T-cell (primary cell): ENCODE data around the gene LHB. TPM values are rescaled to one million over a fixed set of nuclear protein-coding genes. Genes with fewer than 3 reads are reported as not detected.
"Not testable (repeated sequence)": the region's sequence is repeated elsewhere in the genome, so short reads cannot be mapped to it uniquely, and the experiment has no call there.

Source experiments
- ATAC-seq, 4 experiments: fragments of 200-7000 bp in 3 of 4; fragments of 150-1000 bp in 1 of 4; cut with Tn5 transposase; replicated peaks in 1 of 4; 1 replicate in 3 of 4; 2 replicates in 1 of 4; pipeline ENCODE4 v1.10.0; 2021; ENCODE audit warnings: moderate library complexity in 3 of 4, mild to moderate bottlenecking in 2 of 4, moderate number of reproducible peaks in 1 of 4
- CTCF ChIA-PET, 2 donors: fragments of 300-600 bp; sonication (Branson Sonifier 250); formaldehyde crosslinking; loops; one replicate each; lab custom pipeline; 2022; ENCODE audit warnings: antibody characterized with exemption in 2 of 2; lab: Charles Lee
- POLR2A ChIA-PET, 2 donors: fragments of 300-600 bp; sonication (Branson Sonifier 250); formaldehyde crosslinking; loops; one replicate each; lab custom pipeline; 2022; ENCODE audit warnings: antibody characterized with exemption in 2 of 2; lab: Charles Lee
- DNase-seq, 35 experiments: peaks; one replicate each; pipeline versions ENCODE4 v3.0.0 to v3.0.0-alpha.2; 2013 to 2023
- H3K27ac ChIP-seq: one replicate; pipeline ENCODE4 v1.5.1; 2013; ENCODE audit warnings: low read length
- H3K27me3 ChIP-seq, 2 experiments: replicated peaks in 1 of 2; 1 replicate in 1 of 2; 2 replicates in 1 of 2; pipeline versions ENCODE4 v1.6.1 to v1.7.0; 2013; ENCODE audit warnings: low read length in 1 of 2, mixed read lengths in 1 of 2; ENCODE audit not compliant: control insufficient read depth in 2 of 2, insufficient read depth in 2 of 2; ENCODE audit errors: extremely low read depth in 1 of 2
- H3K36me3 ChIP-seq, 2 donors: 1 replicate in 1 of 2; 2 replicates in 1 of 2; pipeline versions ENCODE4 v1.6.1 to v1.7.0; 2013; ENCODE audit warnings: low read length in 1 of 2; ENCODE audit not compliant: control insufficient read depth in 2 of 2, insufficient read depth in 1 of 2; ENCODE audit errors: extremely low read depth in 1 of 2
- H3K4me1 ChIP-seq, 2 experiments: 1 replicate in 1 of 2; 2 replicates in 1 of 2; pipeline versions ENCODE4 v1.6.1 to v1.7.0; 2013; ENCODE audit warnings: low read length in 2 of 2, mixed read lengths in 1 of 2; ENCODE audit not compliant: insufficient read depth in 2 of 2, control insufficient read depth in 1 of 2; ENCODE audit errors: extremely low read depth in 1 of 2
- H3K4me3 ChIP-seq, 2 donors: 1 replicate in 1 of 2; 2 replicates in 1 of 2; pipeline versions ENCODE4 v1.5.1 to v1.7.0; 2013; ENCODE audit warnings: mild to moderate bottlenecking in 2 of 2, low read length in 1 of 2, moderate library complexity in 1 of 2; ENCODE audit not compliant: control insufficient read depth in 1 of 2; ENCODE audit errors: extremely low read depth in 1 of 2
- H3K9me3 ChIP-seq: 2 replicates; pipeline ENCODE4 v1.7.0; 2013
- H3K27ac Mint-ChIP-seq, 2 donors: one replicate each; pipeline ENCODE4 v1.8.0; 2020 to 2021; ENCODE audit warnings: mild to moderate bottlenecking in 2 of 2, mixed read lengths in 2 of 2
- H3K27me3 Mint-ChIP-seq, 2 donors: one replicate each; pipeline ENCODE4 v1.8.0; 2021 to 2022; ENCODE audit warnings: mixed read lengths in 2 of 2
- H3K36me3 Mint-ChIP-seq: one replicate; pipeline ENCODE4 v1.8.0; 2021; ENCODE audit warnings: mixed read lengths
- H3K4me1 Mint-ChIP-seq, 3 donors: one replicate each; pipeline ENCODE4 v1.8.0; 2020 to 2022; ENCODE audit warnings: mixed read lengths in 3 of 3, mild to moderate bottlenecking in 1 of 3
- H3K4me3 Mint-ChIP-seq, 3 donors: one replicate each; pipeline ENCODE4 v1.8.0; 2020 to 2022; ENCODE audit warnings: mild to moderate bottlenecking in 3 of 3, mixed read lengths in 3 of 3, moderate library complexity in 3 of 3
- H3K9me3 Mint-ChIP-seq, 3 donors: one replicate each; pipeline ENCODE4 v1.8.0; 2020 to 2022; ENCODE audit warnings: mixed read lengths in 3 of 3
- WGBS: methylation state at CpG from one replicate; pipeline ENCODE4 v1.1.5; 2013; ENCODE audit warnings: missing lambda C conversion rate; ENCODE audit not compliant: insufficient coverage; 5-methylcytosine and 5-hydroxymethylcytosine counted together
- total RNA-seq, 35 experiments: library from RNA in 6 of 35; stranded (reverse) in 6 of 35; fragments of 120-200 nt in 1 of 35; gene quantifications; one replicate each; pipeline versions ENCODE4 v1.2.1 to v1.2.4 and lab custom pipeline; 2013 to 2026

The LHB gene
- total RNA-seq, 5 donors from 2014 or later (not counting 1 experiment from before 2014, with no cell fraction given), result 0.57 TPM; not detected in 4

- H3K9me3 Mint-ChIP-seq, H3K9me3 ChIP-seq, H3K36me3 ChIP-seq, H3K4me1 ChIP-seq, H3K4me1 Mint-ChIP-seq, H3K4me3 ChIP-seq, DNase-seq, ATAC-seq, H3K4me3 Mint-ChIP-seq, H3K36me3 Mint-ChIP-seq, CTCF ChIA-PET, H3K27me3 ChIP-seq, H3K27ac ChIP-seq, H3K27ac Mint-ChIP-seq, POLR2A ChIA-PET: not testable (repeated sequence)
- H3K27me3 Mint-ChIP-seq, result peaks cover 4 to 12% of the 10 kb centered on the region in 2 donors
- no CpG with 5 or more reads among the region's 8 CpGs for WGBS
Observed at GRCh38 chr19:49030323-49030722, 13.4 kb upstream of the LHB start.

DNA sequence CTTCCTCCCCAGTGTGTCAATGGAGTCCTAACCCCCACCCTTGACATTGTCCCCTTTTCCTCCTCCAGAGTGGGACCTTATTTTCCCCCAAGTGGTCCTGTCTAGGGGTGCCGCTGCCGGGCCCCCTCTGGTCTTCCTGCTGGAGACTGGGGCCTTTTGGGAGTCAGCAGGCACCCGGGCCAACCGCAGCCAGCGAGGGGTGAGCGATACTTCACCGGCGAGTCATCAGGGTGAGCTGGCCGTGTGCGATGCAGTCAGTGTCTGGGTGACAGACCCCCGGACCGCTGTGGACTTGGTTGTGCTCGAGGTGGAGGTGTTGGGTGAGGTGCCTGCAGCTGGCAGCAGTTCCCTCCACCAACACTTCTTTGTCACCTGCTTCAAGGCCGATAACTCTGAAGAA, 12.9 kb upstream of the LHB start:
- H3K36me3 ChIP-seq, H3K36me3 Mint-ChIP-seq, H3K4me1 ChIP-seq, ATAC-seq, H3K27ac Mint-ChIP-seq, CTCF ChIA-PET, H3K4me1 Mint-ChIP-seq, H3K4me3 Mint-ChIP-seq, H3K9me3 ChIP-seq, H3K4me3 ChIP-seq, H3K27me3 ChIP-seq, DNase-seq, POLR2A ChIA-PET, H3K9me3 Mint-ChIP-seq, H3K27ac ChIP-seq: not testable (repeated sequence)
- 100% methylated on average over 7 of the region's 14 CpGs for WGBS
- peaks cover 4 to 11% of the 10 kb centered on the region in 2 donors for H3K27me3 Mint-ChIP-seq

GRCh38 chr19:49028686-49029085, 11.8 kb upstream of the LHB start:
- H3K4me1 Mint-ChIP-seq, H3K36me3 ChIP-seq, POLR2A ChIA-PET, H3K4me1 ChIP-seq, H3K27ac ChIP-seq, H3K9me3 ChIP-seq, H3K4me3 ChIP-seq, H3K27ac Mint-ChIP-seq, H3K27me3 ChIP-seq, ATAC-seq, H3K9me3 Mint-ChIP-seq, CTCF ChIA-PET, H3K4me3 Mint-ChIP-seq, H3K36me3 Mint-ChIP-seq, DNase-seq: not testable (repeated sequence)
- no CpG with 5 or more reads among the region's 9 CpGs for WGBS
- H3K27me3 Mint-ChIP-seq, result peaks cover 4 to 11% of the 10 kb centered on the region in 2 donors

- H3K4me3 Mint-ChIP-seq, ATAC-seq, H3K36me3 Mint-ChIP-seq, H3K4me1 Mint-ChIP-seq, H3K36me3 ChIP-seq, H3K27ac Mint-ChIP-seq, H3K9me3 Mint-ChIP-seq, H3K27ac ChIP-seq, POLR2A ChIA-PET, H3K27me3 Mint-ChIP-seq, H3K27me3 ChIP-seq, H3K4me3 ChIP-seq, CTCF ChIA-PET, DNase-seq, H3K4me1 ChIP-seq, H3K9me3 ChIP-seq: not testable (repeated sequence)
- 88% methylated on average over 7 of the region's 23 CpGs for WGBS
Observed at GRCh38 chr19:49025599-49025998, 8.7 kb upstream of the LHB start.

DNA sequence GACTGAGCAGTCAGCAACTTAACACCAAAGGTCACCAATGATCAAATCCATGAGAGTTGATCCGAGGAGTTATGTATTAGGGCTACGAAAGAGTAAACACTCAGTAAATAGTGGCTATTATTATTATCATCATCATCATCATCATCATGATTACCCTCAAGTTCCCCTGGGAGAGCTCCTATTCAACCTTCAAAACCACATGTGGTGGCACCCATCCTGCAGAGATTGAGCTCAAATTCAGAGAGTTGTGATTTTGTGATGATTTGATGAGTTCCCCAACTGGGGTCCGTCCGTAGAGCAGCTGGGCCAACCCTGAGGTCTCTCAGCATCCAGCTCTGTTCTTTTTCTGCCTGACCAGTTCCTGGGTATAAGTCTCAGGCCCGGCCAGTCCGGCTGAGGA, 8.2 kb upstream of the LHB start:
- no CpG with 5 or more reads among the region's 6 CpGs for WGBS
- H3K9me3 Mint-ChIP-seq, CTCF ChIA-PET: not testable (repeated sequence)

DNA sequence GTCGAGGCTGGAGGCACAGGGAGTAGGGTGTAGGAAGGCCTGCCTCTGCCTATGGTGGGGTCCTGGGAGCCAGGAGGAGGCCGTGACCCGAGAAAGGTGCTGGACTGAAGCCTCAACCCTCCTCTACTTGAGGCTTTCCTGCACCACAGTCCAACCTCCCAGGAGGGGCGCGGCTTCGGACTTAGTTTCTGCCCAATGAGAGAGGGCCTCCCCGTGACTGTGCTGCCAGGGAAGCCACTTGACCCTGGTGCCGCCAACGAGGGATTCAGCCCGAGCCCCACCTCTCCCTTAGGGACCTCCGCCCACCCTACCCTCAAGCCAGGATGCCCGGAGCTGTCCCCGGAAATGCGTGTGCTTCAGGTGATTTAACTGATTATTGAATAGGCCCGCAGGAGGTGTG, 7.3 kb upstream of the LHB start, which contains the start of gene CGB3:
Gene CGB3, minus strand, starts transcription at position 101 of the 400 bp plus-strand sequence. CDS start 362 bp downstream, outside the sequence.
- H3K9me3 ChIP-seq, CTCF ChIA-PET, H3K36me3 Mint-ChIP-seq, POLR2A ChIA-PET, H3K9me3 Mint-ChIP-seq, H3K4me3 ChIP-seq, H3K27me3 Mint-ChIP-seq, H3K27ac ChIP-seq, ATAC-seq, H3K4me3 Mint-ChIP-seq, H3K27ac Mint-ChIP-seq, H3K36me3 ChIP-seq, DNase-seq: not testable (repeated sequence)
- Histone ChIP-seq H3K4me1 (peaks cover under 1 to 12% of the 10 kb centered on the region in 2 experiments), H3K27me3 (peaks cover 0 to 11% of the 10 kb centered on the region in 2 experiments)
- H3K4me1 Mint-ChIP-seq, result peaks cover 12 to 19% (median 19%) of the 10 kb centered on the region in 3 donors
- WGBS, result no CpG with 5 or more reads among the region's 15 CpGs

More for the DNA sequence above, 8.2 kb upstream of the LHB start:
- H3K27me3 Mint-ChIP-seq, H3K27ac ChIP-seq, POLR2A ChIA-PET, DNase-seq, H3K4me1 ChIP-seq, H3K27me3 ChIP-seq, H3K27ac Mint-ChIP-seq, H3K4me3 ChIP-seq, H3K36me3 Mint-ChIP-seq, H3K9me3 ChIP-seq, H3K4me3 Mint-ChIP-seq, ATAC-seq, H3K36me3 ChIP-seq: not testable (repeated sequence)
- H3K4me1 Mint-ChIP-seq, result peaks cover 8 to 13% (median 12%) of the 10 kb centered on the region in 3 donors

- Histone ChIP-seq H3K27me3 (peaks cover 0 to 15% of the 10 kb centered on the region in 2 experiments), H3K9me3 (no peaks in the 10 kb centered on the region), H3K4me3 (no peak overlapping the region), H3K27ac (no peak overlapping the region), H3K36me3 (no peaks in the 10 kb centered on the region), H3K4me1 (peaks cover 7 to 31% of the 10 kb centered on the region in 2 experiments)
- Mint-ChIP-seq H3K27ac (no peak overlapping the region), H3K4me3 (no peak overlapping the region), H3K4me1 (peaks cover 19 to 32% (median 25%) of the 10 kb centered on the region in 3 donors), H3K9me3 (no peaks in the 10 kb centered on the region), H3K27me3 (peaks cover 0 to 8% of the 10 kb centered on the region in 2 donors), H3K36me3 (no peaks in the 10 kb centered on the region)
- ATAC-seq (no peak), DNase-seq (no peak)
- POLR2A ChIA-PET, result interaction anchor here in 1 of 2 donors (0.6 kb wide), 1 partner anchor 467 kb away, joined by 3 read pairs; no protein-coding TSS in a partner anchor
- WGBS, result 82% methylated on average over 5 of the region's 9 CpGs
- CTCF ChIA-PET, result no interaction called here
Observed at GRCh38 chr19:49022116-49022515, 5.2 kb upstream of the LHB start.
